GM12872 (cell line): ENCODE data around the gene JMJD6.

Experiments used
- TF ChIP-seq, protein P1 (sequence below): IDR thresholded peaks from 3 replicates; pipeline ENCODE4 v1.5.1; 2011; ENCODE audit warnings: low read depth, mild to moderate bottlenecking, low read length, moderate library complexity; ENCODE audit not compliant: insufficient read depth

JMJD6 gene

GRCh38 chr17:76752006-76752405, 25.6 kb upstream of the JMJD6 start:
- TF ChIP-seq, protein P1, sequence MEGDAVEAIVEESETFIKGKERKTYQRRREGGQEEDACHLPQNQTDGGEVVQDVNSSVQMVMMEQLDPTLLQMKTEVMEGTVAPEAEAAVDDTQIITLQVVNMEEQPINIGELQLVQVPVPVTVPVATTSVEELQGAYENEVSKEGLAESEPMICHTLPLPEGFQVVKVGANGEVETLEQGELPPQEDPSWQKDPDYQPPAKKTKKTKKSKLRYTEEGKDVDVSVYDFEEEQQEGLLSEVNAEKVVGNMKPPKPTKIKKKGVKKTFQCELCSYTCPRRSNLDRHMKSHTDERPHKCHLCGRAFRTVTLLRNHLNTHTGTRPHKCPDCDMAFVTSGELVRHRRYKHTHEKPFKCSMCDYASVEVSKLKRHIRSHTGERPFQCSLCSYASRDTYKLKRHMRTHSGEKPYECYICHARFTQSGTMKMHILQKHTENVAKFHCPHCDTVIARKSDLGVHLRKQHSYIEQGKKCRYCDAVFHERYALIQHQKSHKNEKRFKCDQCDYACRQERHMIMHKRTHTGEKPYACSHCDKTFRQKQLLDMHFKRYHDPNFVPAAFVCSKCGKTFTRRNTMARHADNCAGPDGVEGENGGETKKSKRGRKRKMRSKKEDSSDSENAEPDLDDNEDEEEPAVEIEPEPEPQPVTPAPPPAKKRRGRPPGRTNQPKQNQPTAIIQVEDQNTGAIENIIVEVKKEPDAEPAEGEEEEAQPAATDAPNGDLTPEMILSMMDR = no peak

DNA sequence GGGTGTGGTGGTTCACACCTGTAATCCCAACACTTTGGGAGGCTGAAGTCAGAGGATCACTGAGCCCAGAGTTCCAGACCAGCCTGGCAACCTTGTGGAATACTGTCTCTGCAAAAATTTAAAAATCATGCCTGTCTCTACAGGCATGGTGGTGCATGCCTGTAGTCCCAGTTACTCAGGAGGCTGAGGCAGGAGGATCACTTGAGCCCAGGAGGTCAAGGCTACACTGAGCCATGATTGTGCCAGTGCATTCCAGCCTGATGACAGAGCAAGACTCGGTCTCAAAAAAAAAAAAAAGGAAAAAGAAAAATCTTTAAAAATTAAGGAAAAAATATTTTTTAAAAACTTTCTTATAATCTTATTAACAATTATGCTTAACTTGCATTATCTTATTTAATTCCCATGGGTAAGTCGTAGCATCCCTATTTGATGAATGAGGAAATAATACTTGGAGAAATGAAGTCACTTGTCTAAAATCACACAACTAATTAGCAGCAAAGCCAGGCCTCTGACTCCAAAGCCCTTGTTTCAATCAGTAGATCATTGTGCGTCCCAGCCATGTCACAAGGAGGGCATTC, 25.1 kb upstream of the JMJD6 start:
- TF ChIP-seq, protein P1 = no peak

DNA sequence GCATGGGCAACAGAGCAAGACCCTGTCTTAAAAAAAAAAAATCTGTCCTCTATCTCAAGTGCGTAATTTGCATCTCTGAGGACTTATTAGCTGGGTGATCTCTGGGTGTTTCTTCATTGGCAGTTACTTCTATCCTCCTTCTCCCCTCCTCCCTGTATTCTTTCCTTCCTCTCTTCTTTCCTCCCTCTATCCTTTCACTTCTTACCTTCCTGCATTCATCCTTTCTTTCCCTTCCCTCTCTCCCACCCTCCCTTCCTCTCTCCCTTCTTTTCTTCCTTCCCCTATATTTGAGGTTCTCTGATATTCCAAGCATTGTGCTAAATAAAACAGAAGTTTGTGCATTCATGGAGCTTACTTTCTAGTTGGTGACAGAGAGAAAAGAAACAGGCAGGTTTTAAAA, 22.3 kb upstream of the JMJD6 start:
- TF ChIP-seq, protein P1 = no peak

GRCh38 chr17:76747716-76748363, 21.4 kb upstream of the JMJD6 start:
- TF ChIP-seq, protein P1 = no peak

DNA sequence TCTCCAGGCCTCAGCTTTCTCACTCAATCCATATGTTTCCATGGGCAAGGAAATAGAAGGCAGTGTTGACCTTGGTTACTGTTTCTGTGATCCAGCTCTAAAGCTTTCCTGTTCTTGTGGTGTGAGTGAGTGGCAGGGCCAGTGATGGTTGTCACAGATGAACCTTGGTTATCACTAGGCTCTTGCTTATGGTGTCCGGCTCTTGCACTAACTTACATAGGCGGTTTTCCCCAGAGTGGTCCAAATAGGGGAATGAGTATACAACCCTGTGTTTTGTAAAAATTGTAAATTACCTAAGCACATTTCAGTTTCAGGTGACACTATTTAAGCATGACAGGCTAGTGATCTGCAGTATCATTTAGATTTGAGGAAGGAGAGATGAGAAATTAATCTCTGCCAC, 18.3 kb upstream of the JMJD6 start:
- TF ChIP-seq, protein P1 = no peak

- TF ChIP-seq, protein P1 = no peak
Measured at GRCh38 chr17:76742958-76743357, 16.6 kb upstream of the JMJD6 start.

DNA sequence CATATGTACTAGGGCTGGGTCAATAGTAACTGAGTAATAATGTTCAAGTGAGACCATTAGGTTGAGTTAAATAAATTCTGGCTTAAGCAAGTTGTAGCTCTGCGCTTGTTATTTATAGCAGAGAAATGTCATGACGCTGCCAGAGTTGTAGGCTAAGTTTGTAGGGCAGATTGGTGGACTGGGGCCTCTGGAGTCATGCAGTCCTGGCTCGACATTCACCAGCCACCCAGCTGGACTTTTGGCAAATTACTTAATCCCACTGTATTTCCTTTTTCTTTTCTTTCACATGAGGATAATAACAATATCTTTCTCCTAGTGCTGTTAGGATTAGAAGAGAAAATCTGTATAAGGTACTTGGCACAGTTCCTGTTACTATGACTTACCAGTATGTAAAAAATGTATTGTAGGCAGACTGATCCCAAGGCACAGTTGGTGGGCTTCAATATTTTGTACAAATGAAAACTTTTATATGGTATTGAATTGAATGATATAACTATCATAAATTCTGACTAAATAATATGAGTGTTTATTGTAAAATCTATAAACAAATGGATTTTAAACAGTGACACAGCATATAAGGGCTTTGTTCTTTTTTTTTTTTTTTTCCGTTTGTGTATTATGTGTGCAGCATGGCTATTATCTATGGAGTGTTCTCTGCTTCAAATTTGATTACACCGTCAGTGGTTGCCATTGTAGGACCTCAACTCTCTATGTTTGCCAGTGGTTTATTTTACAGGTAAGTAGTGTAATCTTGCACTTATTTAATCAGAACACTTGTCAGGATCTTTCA, 14.1 kb upstream of the JMJD6 start:
- TF ChIP-seq, protein P1 = no peak
